ENCODE measurements around the gene UBE2H. TPM values are rescaled to one million over a fixed set of nuclear protein-coding genes. Genes with fewer than 3 reads are reported as not detected.

UBE2H gene
- total RNA-seq, 1 donor, result 69.1 TPM

- DNase-seq (ENCODE audit: low read depth), result no peak
- no peak overlapping the region for H3K4me3 ChIP-seq (ENCODE audit: low read depth, low read length)
- no peak for TF ChIP-seq CTCF (IDR thresholded peaks at IDR 0.05; ENCODE audit: insufficient read depth, low read depth, low read length)
Measured at GRCh38 chr7:129781928-129782817, 170.6 kb downstream of the UBE2H start.

- no peak overlapping the region for H3K4me3 ChIP-seq (ENCODE audit: low read depth, low read length)
- no peak for DNase-seq (ENCODE audit: low read depth)
- TF ChIP-seq CTCF (IDR thresholded peaks at IDR 0.05; ENCODE audit: insufficient read depth, low read depth, low read length), result no peak
Measured at GRCh38 chr7:129780974-129781927, 171.5 kb downstream of the UBE2H start.

Small RNAs within 50 kb of the gene (small RNA-seq; reads per million reads assigned to genes)
- not detected for gene RF00019

Other genes starting within 250 kb of the UBE2H start
- 12.2 and 16.4 TPM in 2 replicates for gene ZC3HC1, start 98.4 kb upstream of the UBE2H start, total RNA-seq
- 28.7 and 43.6 TPM in 2 replicates for gene KLHDC10, start 117.6 kb upstream of the UBE2H start, total RNA-seq

Data from fibroblast of villous mesenchyme (primary cell).